NK-92 (cell line): ENCODE measurements around the gene C9orf152.
"Not testable (repeated sequence)": the region's sequence is repeated elsewhere in the genome, so short reads cannot be mapped to it uniquely, and the experiment has no call there.

Experiments
- DNase-seq: peaks from one replicate; lab custom pipeline; 2025; ENCODE audit not compliant: unreplicated experiment; lab: John Stamatoyannopoulos, UW

C9orf152 gene

GRCh38 chr9:110208031-110208430 is at the start of gene C9orf152:
Gene C9orf152, minus strand, starts transcription at chr9:110208159. Its CDS starts 580 bp downstream, at chr9:110207579.
- no peak for DNase-seq

- DNase-seq: no peak
Observed at GRCh38 chr9:110257097-110257841, 49.3 kb upstream of the C9orf152 start.

GRCh38 chr9:110256380-110257096 is 48.6 kb upstream of the C9orf152 start, which contains the start of gene TXN:
Gene TXN, minus strand, starts transcription at chr9:110256507. Its CDS starts 72 bp downstream, at chr9:110256435.
- no peak for DNase-seq

- no peak for DNase-seq
Observed at GRCh38 chr9:110255463-110256379, 47.8 kb upstream of the C9orf152 start.

GRCh38 chr9:110255034-110255462 is 47.1 kb upstream of the C9orf152 start:
- DNase-seq: no peak

- DNase-seq: no peak
Observed at GRCh38 chr9:110254500-110254899, 46.5 kb upstream of the C9orf152 start.

- no peak for DNase-seq
Observed at GRCh38 chr9:110252509-110253139, 44.7 kb upstream of the C9orf152 start.

- DNase-seq: not testable (repeated sequence)
Observed at GRCh38 chr9:110251770-110252169, 43.8 kb upstream of the C9orf152 start.

GRCh38 chr9:110251212-110251611 is 43.3 kb upstream of the C9orf152 start:
- no peak for DNase-seq

- no peak for DNase-seq
Observed at GRCh38 chr9:110249603-110250002, 41.6 kb upstream of the C9orf152 start.

GRCh38 chr9:110248361-110248760 is 40.4 kb upstream of the C9orf152 start:
- no peak for DNase-seq

GRCh38 chr9:110246214-110246613 is 38.3 kb upstream of the C9orf152 start:
- DNase-seq: no peak

- no peak for DNase-seq
Observed at GRCh38 chr9:110244616-110245015, 36.7 kb upstream of the C9orf152 start.

- no peak for DNase-seq
Observed at GRCh38 chr9:110241858-110242321, 33.9 kb upstream of the C9orf152 start.

- DNase-seq: no peak
Observed at GRCh38 chr9:110241260-110241857, 33.4 kb upstream of the C9orf152 start.

GRCh38 chr9:110240198-110240597 is 32.2 kb upstream of the C9orf152 start:
- DNase-seq: no peak

GRCh38 chr9:110228321-110228720 is 20.4 kb upstream of the C9orf152 start:
- no peak for DNase-seq

- DNase-seq: no peak
Observed at GRCh38 chr9:110224583-110224982, 16.6 kb upstream of the C9orf152 start.

GRCh38 chr9:110220809-110221208 is 12.8 kb upstream of the C9orf152 start:
- no peak for DNase-seq

- DNase-seq: no peak
Observed at GRCh38 chr9:110217656-110218099, 9.7 kb upstream of the C9orf152 start.
